Measurements from ENCODE around the gene SCAMP1. TPM values are rescaled to one million over a fixed set of nuclear protein-coding genes. Genes with fewer than 3 reads are reported as not detected.

The SCAMP1 gene
- total and polyA plus RNA-seq, 2 donors (not counting 1 experiment from before 2014, with no cell fraction given): 44.3 to 60.6 TPM

GRCh38 chr5:78490709-78491485, 130.5 kb downstream of the SCAMP1 start:
- TF ChIP-seq CTCF (conservative IDR thresholded peaks at IDR 0.05 in 1 of 2, IDR thresholded peaks at IDR 0.05 in 1 of 2; ENCODE audit: low read depth in 1 of 2, low read length in 2 of 2) (no peak), EZH2 (IDR thresholded peaks at IDR 0.05; ENCODE audit: low read length, missing control alignments) (no peak)
- Histone ChIP-seq H3K4me3 (replicated peaks in 1 of 4; ENCODE audit: control extremely low read depth in 1 of 4, insufficient read depth in 1 of 4, low read depth in 3 of 4, low read length in 4 of 4) (no peak overlapping the region), H2AFZ (ENCODE audit: low read length) (no peak overlapping the region), H3K27ac (ENCODE audit: insufficient read depth, low read length) (no peak overlapping the region), H3K9me3 (ENCODE audit: control insufficient read depth, insufficient read depth, low read depth, low read length) (no peaks in the 10 kb centered on the region), H3K79me2 (ENCODE audit: control insufficient read depth, insufficient read depth, low read length) (peaks cover 7% of the 10 kb centered on the region), H3K9ac (ENCODE audit: insufficient read depth, low read length) (no peak overlapping the region), H3K27me3 (ENCODE audit: control insufficient read depth, insufficient read depth, low read length) (no peaks in the 10 kb centered on the region), H3K36me3 (ENCODE audit: control insufficient read depth, insufficient read depth, low read length) (peaks cover 3% of the 10 kb centered on the region), H3K4me1 (ENCODE audit: control insufficient read depth, extremely low read depth, insufficient read depth, low read length) (no peaks in the 10 kb centered on the region), H3K4me2 (ENCODE audit: extremely low read depth, insufficient read depth, low read length) (no peak overlapping the region), H4K20me1 (ENCODE audit: control insufficient read depth, extremely low read depth, insufficient read depth, low read length) (no peaks in the 10 kb centered on the region)
- DNase-seq (ENCODE audit: low read depth in 2 of 2): no peak

GRCh38 chr5:78492224-78492623, 131.8 kb downstream of the SCAMP1 start:
- DNase-seq (ENCODE audit: low read depth in 2 of 2): no peak
- no peaks in the 10 kb centered on the region for H3K9me3 ChIP-seq (ENCODE audit: control insufficient read depth, insufficient read depth, low read depth, low read length)
- no peaks in the 10 kb centered on the region for H4K20me1 ChIP-seq (ENCODE audit: control insufficient read depth, extremely low read depth, insufficient read depth, low read length)
- no peaks in the 10 kb centered on the region for H3K4me1 ChIP-seq (ENCODE audit: control insufficient read depth, extremely low read depth, insufficient read depth, low read length)
- H3K27ac ChIP-seq (ENCODE audit: insufficient read depth, low read length): no peak overlapping the region
- H3K4me3 ChIP-seq (replicated peaks in 1 of 4; ENCODE audit: control extremely low read depth in 1 of 4, insufficient read depth in 1 of 4, low read depth in 3 of 4, low read length in 4 of 4): no peak overlapping the region
- H3K9ac ChIP-seq (ENCODE audit: insufficient read depth, low read length): no peak overlapping the region
- peaks cover 11% of the 10 kb centered on the region for H3K79me2 ChIP-seq (ENCODE audit: control insufficient read depth, insufficient read depth, low read length)
- H3K4me2 ChIP-seq (ENCODE audit: extremely low read depth, insufficient read depth, low read length): no peak overlapping the region
- H3K27me3 ChIP-seq (ENCODE audit: control insufficient read depth, insufficient read depth, low read length): no peaks in the 10 kb centered on the region
- no peak overlapping the region for H2AFZ ChIP-seq (ENCODE audit: low read length)
- TF ChIP-seq EZH2 (IDR thresholded peaks at IDR 0.05; ENCODE audit: low read length, missing control alignments) (no peak), CTCF (conservative IDR thresholded peaks at IDR 0.05 in 1 of 2, IDR thresholded peaks at IDR 0.05 in 1 of 2; ENCODE audit: low read depth in 1 of 2, low read length in 2 of 2) (no peak)
- peaks cover 3% of the 10 kb centered on the region for H3K36me3 ChIP-seq (ENCODE audit: control insufficient read depth, insufficient read depth, low read length)

- Histone ChIP-seq H3K4me3 (replicated peaks in 1 of 4; ENCODE audit: control extremely low read depth in 1 of 4, insufficient read depth in 1 of 4, low read depth in 3 of 4, low read length in 4 of 4) (no peak overlapping the region), H3K4me2 (ENCODE audit: extremely low read depth, insufficient read depth, low read length) (no peak overlapping the region), H3K79me2 (ENCODE audit: control insufficient read depth, insufficient read depth, low read length) (peaks cover 11% of the 10 kb centered on the region), H3K36me3 (ENCODE audit: control insufficient read depth, insufficient read depth, low read length) (peaks cover 3% of the 10 kb centered on the region), H3K27me3 (ENCODE audit: control insufficient read depth, insufficient read depth, low read length) (no peaks in the 10 kb centered on the region), H2AFZ (ENCODE audit: low read length) (no peak overlapping the region), H3K4me1 (ENCODE audit: control insufficient read depth, extremely low read depth, insufficient read depth, low read length) (no peaks in the 10 kb centered on the region), H3K27ac (ENCODE audit: insufficient read depth, low read length) (no peak overlapping the region), H3K9ac (ENCODE audit: insufficient read depth, low read length) (no peak overlapping the region), H4K20me1 (ENCODE audit: control insufficient read depth, extremely low read depth, insufficient read depth, low read length) (no peaks in the 10 kb centered on the region), H3K9me3 (ENCODE audit: control insufficient read depth, insufficient read depth, low read depth, low read length) (no peaks in the 10 kb centered on the region)
- no peak for DNase-seq (ENCODE audit: low read depth in 2 of 2)
- no peak for TF ChIP-seq CTCF (conservative IDR thresholded peaks at IDR 0.05 in 1 of 2, IDR thresholded peaks at IDR 0.05 in 1 of 2; ENCODE audit: low read depth in 1 of 2, low read length in 2 of 2)
- TF ChIP-seq EZH2 (IDR thresholded peaks at IDR 0.05; ENCODE audit: low read length, missing control alignments): no peak
These were observed 132.2 kb downstream of the SCAMP1 start for GRCh38 chr5:78492650-78493049.
